Activated CD4-positive, alpha-beta T cell treated with anti-CD3 and anti-CD28 coated beads, Interleukin-2, amount 50 U/mL, for 24 hours (primary cell): ENCODE measurements around the gene TBX15.

Experiments
- DNase-seq, 2 donors: peaks; one replicate each; pipeline ENCODE4 v3.0.0-alpha.2; 2020; ENCODE audit warnings: low read depth in 1 of 2, low spot score in 1 of 2

The TBX15 gene

DNA sequence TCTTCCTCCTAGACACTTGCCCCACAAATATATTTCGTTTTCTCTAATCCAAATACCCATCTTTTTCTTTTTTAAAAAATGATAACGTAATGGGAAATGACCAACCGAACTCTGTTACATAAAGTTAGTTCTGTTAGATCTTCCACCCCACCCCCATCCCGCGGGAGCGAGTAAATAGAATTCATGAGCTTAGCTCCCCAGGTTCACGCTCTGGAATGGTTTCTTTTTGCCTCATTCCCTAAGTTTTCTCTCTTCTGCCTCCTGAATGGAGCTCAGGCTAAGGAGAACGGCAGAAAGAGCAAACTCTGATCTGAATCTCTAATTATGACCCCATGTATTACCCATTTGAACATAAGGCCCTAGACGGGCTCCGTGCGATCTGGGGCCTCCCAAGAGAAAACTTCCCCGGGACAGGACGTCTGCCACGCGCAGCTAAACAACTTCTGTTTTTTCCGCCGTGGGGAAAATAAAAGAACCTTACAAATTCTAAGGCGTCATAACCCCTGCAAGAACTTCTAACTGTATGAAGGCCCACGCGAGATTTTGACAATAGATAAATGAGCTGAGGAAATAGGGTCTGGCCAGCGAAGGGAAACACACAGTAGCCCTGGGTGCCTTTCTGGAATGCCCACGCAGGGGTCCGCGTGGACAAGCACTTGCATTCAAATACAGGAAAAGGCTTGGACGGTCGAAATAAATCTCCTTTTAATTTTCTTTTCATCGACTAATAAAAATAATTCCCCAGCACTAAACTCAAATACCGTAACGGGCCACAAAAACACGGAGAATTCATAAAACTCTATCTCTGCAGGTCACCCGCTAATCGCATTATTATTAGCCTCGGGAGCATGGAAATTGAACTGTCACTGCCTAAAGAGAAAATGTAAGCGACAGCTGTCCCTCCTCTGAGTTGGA lies 2.2 kb downstream of the TBX15 start:
- DNase-seq, result no peak

DNA sequence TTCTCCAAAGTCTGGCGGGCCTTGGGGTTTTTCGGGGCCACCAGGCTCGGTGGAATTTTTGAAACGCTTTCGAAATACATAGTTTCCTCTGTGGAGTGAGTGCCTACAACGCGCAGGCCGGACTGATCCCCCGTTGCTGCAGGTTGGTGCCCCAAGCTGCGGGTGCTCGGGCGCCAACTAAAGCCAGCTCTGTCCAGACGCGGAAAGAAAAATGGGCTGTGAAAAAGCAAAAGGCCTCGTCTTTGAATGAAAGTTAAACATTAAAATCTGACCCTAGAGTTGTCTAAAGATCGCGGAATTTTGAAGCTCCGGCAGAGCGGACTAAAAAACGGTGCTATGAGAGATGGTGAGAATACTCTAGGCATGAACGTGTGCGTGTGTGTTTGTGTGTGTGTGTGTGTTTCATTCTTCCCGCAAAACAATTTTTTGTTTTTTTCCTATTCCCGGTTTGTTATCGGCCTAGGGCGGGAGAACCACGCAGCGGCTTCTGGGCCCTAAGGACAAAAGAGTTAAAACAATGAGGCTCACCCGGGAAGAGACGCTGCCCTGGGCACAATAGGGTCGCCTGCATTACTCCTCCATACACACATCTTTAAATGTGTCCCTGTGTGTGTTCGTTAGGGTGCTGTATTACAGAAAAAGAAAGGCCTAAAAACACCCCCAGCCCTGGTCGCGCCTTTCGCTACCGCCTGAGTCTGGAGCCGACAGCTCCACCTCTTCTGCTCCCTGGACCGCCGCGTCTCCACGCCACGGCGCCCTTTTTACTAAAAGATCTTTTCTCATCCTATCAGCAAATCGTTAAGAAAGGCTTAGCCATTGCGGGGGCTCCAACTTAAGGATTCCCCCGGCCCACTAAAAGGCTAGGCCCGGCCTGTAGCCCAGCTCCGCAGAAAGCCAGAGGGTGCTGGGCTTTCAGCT lies 3.2 kb downstream of the TBX15 start:
- DNase-seq, result no peak

DNA sequence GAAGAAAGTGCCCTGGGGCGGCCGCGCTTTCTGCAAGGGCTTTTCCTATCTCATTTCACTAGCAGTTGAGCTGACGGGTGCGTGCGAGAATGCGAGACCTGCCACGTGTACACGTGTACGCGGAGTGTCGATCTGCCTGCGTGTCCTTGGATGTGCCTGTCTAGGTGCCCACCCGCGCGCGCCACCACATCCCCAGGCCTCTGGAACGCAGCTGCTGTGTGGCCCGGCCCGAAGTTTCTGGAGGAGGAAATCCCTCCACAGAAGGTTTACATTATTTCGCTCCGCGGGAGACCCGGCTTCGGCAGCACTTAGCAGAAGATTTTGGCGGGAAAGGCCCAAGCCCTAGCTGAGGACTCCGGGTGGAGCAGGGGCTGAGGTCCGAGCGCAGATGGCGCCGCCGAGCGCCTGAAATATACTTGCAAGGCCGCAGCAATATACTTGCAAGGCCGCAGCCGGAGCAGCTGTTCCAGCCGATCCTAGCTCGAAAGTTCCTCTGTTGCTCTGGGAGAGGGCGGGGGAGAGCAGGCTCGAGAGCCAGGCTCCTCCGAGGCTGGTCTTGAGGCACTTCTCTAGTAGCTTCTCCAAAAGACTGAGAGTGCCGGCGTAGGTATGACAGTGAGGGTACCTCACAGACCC lies 3.9 kb downstream of the TBX15 start:
- DNase-seq, result no peak

DNA sequence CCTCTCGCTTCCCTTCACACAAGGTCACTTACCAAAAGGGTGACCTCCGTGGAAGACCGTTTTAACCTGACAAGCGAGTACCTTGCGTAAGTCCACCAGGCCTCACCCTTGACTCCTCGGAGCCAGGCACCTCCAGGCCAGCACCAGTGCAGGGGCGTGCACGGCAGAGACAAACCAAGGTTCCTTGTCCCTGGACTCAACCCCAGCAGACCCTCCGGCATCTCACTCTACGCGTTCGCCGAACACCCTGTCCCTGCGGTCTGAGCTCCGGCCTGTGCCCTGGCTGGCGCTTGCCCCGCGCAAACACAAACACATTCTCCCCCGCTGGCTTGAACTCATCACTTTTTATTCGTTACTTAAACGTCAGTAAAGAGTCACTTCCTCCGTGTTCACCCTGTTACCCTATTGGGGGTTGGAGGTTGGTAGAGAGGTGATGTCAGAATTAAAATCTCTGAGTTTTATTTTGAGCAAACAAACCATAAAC lies 4.5 kb downstream of the TBX15 start:
- DNase-seq, result no peak

DNA sequence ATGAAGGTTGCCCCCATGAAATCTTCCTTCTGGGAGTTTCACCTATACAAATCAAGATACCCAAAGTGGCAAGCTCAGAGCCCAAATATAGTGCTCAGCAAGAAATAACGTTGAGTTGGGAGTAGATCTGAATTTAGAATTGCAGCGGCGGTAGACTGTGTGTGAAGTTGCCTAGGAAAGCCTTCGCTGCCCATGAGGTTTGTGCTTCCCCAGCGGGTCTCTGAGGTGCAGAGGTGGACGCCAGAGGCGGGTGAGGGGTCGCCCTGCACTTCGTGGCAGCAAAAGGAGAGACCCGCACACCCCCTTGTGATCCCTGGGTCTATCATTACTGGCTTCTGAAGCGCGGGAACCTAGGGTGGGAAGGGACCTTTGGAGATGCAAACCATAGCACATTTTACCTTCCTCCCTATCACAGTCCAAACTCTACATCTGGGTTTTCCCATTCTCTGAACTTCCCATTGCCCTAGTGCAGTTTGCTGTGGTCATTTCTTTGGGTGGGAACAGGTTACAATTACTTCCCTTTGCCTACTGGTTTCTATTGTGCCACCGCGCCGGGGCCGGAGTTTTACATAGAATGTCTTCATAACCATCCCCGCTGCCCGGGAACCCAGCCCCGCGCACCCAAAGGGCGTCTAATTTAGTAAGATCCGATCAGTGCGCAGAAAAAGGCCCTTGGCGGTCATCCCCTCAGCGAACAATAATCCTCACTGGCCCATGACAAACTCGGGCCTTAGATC lies 5.2 kb downstream of the TBX15 start:
- DNase-seq, result no peak

DNA sequence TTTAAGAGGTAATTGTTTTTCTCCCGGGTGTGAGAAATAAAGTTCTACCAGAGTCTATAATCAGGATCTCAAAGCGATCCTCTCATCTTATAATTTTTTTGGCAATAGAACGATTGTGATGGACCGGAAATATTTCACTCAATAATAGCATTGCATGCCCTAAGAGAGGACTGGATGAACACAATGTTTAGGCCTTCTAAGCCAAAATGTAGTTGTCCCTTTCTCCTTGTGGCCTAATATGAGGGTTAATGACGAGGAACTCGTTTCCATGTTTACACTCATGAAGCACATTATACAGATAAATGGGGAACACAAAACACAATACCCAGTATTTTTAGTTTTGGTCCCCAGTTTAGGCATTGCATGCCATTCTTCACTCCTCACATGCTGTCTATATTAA lies 5.9 kb downstream of the TBX15 start:
- DNase-seq, result no peak

DNA sequence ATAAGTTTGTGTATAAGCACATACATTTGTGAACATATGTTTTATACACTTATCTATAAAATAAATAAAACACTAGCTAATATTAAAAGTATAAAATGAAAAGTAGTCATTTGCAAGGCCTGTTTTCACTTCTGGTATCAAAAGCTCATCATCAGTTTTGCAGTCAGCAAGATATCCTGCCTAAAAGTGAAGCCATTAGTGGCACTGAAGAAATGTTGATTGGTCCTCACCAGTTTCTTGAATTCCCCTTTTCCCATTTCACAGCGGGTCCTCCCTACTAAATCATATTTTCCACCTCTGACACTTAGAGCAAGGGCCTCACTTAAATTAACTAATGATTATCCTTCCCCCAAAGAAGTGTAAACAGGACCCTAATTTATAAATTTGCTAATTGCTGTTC lies 6.7 kb downstream of the TBX15 start:
- no peak for DNase-seq

DNA sequence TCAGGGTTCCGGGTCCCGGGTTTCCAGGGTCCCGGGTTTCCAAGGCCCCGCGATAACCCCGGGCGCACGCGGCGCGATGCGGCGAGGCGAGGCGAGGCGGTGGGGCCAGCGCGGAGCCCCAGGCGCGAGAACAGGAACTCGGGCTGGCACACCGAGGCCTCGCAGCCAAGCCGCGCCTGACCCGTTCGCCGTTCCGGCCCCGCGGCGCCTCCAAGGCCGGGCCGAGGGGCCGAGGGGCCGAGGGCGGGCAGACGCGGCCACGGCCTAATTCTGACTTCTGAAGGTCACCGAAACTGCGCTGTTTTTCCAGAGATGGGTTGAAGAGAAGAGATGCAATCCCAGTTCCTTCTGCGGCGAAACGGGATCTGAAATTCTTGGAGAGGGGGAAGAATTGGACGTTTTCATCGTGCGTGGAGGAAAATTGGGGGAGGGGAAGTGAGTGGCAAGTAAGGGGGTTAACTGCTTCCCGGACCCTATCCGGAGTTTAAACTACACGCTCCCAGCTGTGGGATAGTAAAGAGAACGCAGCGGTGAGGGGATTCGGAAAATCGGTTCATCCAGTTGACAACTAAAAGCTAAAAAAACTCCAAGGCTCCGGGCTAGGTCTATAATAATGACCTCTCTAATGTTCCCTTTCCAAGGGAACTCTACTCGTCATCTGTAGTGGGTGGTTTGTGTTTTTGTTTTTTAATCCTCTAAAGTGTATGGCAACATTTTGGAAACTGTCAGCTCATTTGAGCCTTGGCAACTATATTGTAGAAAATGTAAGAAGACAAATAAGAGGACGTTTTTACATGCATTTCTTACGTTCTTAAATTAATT lies 8.2 kb downstream of the TBX15 start:
- DNase-seq, result no peak

DNA sequence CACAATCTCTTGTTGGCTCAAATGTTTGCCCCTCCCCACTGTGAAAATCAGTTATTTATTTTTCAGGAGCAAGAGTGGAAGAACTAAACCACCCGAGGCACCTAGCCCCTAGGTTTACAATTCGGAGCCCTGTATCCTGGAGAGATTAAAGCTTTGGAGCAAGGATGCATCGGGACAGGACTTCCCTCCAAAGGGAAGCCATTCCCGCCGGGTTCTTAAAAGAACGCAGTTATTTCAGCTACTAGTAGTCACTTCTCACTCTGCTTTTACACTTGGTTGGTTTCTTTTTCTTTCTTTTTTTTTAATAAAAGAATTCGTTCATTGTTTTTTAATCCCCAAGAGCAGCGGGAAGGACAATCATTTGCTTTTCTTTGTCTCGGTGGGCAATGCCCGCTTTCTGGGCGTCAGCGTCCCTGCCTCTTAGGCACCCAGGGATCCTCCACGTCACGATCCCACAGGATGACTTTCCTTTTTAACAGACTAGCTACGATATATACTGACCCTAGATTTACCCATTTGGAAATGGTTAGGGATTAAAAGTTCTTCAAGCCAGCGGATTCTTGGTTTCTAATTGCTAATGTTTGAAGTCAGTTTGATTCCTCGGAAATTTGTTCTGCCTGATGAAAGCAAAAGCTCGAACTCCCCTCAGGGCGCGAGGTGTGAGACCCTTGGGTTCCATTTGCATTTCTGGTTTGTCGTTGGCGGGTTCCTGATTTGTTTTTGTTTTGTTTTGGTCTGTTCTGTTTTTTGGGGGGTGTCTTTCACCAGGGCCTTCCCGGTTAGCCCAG lies 9.0 kb downstream of the TBX15 start:
- DNase-seq, result no peak

DNA sequence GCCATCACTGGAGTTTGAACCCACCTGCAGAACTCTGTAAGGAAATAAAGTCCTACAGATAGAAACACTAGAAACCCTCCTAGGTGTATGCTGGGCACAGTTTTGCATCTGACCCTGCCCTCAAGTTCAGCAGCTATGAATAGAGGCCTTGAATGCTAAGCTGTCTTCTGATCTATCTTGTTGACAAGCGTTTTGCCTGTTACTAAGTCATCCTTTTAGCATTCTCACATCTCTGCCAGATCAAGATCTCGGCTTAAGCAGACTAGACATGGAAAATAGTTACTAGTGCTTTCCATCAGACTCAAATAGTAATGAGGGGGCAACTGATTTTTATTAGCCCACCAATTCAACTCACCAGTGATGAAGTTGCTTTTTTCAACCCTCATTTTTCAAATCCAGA lies 10.5 kb downstream of the TBX15 start:
- no peak for DNase-seq

DNA sequence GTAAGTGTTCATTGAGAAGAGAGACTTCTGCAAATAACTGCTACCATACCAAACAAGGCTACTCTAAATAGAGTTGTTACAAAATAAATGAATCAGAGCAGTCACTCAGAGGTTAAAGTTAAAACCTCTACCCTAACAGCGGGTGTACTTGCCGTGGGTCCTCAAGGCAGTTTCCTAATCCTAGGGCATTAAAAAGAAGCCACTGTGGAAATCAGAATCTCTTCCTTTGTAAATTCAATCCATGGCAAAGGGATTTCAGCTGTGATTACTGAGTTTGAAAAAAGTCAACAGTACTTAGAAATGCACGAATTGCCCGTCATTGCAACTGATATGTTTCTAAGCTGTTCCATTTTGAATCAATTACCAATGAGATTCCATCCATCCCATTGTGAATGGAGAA lies 13.5 kb downstream of the TBX15 start:
- DNase-seq, result no peak

DNA sequence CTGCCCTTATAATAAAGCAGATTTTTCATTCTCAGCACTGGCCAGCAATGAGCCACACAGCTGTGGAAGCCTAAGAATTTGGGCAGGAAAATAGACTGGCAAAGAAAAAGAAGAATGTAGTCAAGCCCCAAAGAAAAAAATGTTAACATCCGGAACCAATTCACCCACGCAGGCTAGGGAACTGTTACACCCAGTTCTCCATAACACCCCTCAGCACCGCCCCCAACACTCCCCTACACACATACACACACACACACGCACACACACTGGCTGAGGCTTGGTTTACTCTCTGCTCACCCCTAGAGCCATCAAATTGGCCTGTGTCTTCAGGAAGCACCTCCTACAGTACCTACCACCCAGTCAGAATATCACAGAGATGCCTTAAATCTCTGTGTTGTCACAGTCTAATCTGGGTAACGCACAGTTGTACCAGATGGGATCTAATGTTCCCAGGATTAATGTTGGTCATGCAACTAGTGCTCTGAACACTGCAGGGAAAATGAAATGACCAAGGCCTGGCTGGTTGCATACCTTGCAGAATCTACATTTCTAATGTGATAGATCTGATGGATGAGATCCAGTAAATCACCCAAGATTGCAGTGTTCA lies 14.5 kb downstream of the TBX15 start:
- no peak for DNase-seq

DNA sequence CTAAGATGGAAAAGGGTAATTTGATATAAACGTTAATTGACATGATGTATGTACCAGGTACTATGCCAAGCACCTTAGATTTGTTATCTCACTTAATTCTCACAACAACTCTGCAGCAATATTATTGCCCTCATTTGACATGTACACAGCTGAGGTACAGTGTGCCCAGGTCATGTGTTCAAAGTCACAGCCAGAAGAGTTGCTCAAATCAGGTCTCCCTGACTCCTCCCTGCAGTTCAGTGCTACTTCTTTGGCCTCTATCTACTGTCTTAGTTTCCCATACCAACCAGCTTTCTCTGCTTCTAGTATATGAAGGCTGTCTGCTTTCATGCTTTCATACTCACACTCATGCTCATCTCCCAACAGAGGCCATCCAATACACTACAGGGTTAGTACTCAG lies 15.1 kb downstream of the TBX15 start:
- no peak for DNase-seq

DNA sequence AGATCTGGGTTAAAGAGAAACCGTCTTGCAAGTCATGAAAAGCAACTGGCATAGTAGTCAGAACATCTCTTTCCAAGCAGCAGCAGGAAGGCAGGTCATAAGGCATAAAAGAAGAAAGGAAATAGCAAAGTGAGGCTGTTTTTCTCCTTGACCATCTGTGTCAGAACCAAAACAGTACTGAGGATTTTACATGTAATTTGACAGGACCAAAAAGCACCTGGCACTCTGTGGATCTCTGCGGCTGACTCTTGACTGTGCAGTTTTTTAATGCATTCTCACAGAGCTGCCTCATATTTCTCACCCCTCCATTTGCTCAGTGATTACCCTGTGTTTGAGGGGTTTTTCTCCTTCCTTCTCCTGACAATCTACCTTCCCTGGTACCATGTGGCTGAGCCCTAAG lies 17.7 kb downstream of the TBX15 start:
- no peak for DNase-seq

DNA sequence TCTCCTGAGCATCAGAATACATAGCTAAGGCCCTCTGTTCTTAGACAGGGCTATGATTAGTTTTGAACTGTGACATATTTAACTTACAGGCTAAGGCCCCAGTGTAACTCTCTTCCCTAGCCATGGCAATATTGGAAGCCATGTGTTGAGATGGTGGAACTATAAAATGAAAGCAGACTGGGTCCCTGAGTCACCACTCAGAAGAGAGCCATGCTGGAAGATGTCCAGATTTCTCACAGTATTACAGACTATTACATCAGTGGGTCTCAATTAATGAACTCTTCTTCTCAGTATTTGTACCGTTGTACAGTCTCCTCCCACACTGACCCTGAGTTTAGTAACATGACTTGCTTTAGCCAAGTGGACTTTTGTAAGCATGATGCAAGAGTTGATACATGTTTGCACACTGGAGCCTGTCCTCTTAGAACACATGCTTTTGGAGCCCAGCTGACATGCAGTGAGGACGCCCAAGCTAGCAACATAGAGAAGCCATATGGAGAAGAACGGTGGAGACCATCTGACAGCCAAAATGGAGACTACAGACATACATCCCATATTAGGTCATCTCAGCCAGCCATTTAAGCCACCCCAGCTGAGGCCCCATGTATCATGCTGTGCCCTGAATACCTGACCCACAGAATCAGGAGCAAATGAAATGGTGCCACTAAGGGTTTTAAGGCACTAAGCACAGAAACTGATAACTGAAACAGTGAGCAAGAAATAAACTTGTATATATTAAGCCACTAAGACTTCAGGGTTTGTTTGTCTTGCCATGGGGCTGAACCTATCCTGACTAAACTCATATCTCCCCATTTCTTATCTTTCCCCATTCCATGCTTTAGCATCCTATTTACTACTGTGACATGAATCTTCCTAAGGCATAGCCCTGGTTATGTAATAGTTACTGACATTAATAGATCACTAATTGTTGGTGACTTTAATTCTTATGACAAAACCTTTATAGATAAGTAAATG lies 24.4 kb downstream of the TBX15 start:
- no peak for DNase-seq

DNA sequence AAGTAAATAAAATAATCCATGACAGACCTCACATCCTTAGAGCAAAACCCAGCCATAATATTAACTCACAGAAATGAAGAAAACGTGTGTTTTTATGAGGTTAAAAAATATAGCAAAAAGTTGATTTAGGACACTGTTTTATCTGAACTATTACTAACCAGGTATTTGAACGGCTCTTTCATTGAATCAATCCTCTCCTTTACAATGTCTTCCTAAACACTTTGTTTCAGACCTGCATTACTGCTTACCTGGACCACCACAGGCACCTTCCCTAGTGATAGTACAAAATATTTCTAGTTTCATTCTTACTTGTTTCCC lies 25.0 kb downstream of the TBX15 start:
- DNase-seq, result no peak

DNA sequence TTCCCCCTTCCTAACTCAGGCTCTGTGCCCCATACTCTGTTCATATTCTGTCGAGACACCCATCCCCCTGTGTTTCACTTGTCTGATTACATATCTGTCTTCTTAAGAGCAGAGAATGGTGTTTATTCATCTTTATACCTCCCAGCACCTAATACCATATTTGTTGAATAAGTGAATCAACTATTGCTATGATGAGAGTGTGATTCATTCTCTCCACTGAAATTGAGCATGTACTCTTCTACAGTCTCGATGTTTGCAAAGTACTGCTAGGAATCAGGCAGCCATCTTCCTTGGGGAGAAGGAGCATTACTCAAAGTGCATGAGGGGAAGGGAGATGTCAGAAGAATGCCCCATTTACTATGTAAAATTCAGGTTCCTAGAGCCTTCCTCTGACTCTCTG lies 27.0 kb downstream of the TBX15 start:
- DNase-seq, result no peak
